Heart left ventricle (tissue), 16 donors: ENCODE data around the gene FLNA. TPM values are rescaled to one million over a fixed set of nuclear protein-coding genes. Genes with fewer than 3 reads are reported as not detected.

ENCODE experiments used
- ATAC-seq, 4 donors: fragments of 200-7000 bp; cut with Tn5 transposase; one replicate each; pipeline ENCODE4 v1.9.1; 2020 to 2022; ENCODE audit warnings: moderate library complexity in 4 of 4, mild to moderate bottlenecking in 3 of 4, moderate number of reproducible peaks in 1 of 4
- DNase-seq, 5 donors: peaks; one replicate each; pipeline ENCODE4 v3.0.0-alpha.2; 2020
- H3K27ac ChIP-seq, 12 donors: fragments of 200-600 bp; sonication (generic) in 4 of 12; one replicate each; pipeline versions ENCODE4 v1.5.0 to v1.8.0; 2016 to 2022; ENCODE audit warnings: mild to moderate bottlenecking in 2 of 12
- H3K27me3 ChIP-seq, 9 donors: fragments of 200-600 bp; sonication (generic) in 2 of 9; one replicate each; pipeline versions ENCODE4 v1.5.1 to v1.8.0; 2016 to 2022; ENCODE audit warnings: mild to moderate bottlenecking in 3 of 9
- H3K36me3 ChIP-seq, 9 donors: fragments of 200-600 bp; sonication (generic) in 2 of 9; one replicate each; pipeline versions ENCODE4 v1.5.0 to v1.8.0; 2018 to 2022; ENCODE audit warnings: mild to moderate bottlenecking in 2 of 9
- H3K4me1 ChIP-seq, 12 donors: fragments of 200-600 bp; sonication (generic) in 4 of 12; one replicate each; pipeline versions ENCODE4 v1.5.0 to v1.8.0; 2016 to 2022; ENCODE audit warnings: mild to moderate bottlenecking in 3 of 12
- H3K4me3 ChIP-seq, 12 donors: fragments of 200-600 bp; sonication (generic) in 4 of 12; one replicate each; pipeline versions ENCODE4 v1.5.0 to v1.8.0; 2017 to 2022; ENCODE audit warnings: mild to moderate bottlenecking in 9 of 12, moderate library complexity in 4 of 12
- H3K9me3 ChIP-seq, 12 donors: fragments of 200-600 bp; sonication (generic) in 4 of 12; one replicate each; pipeline versions ENCODE4 v1.5.0 to v1.8.0; 2016 to 2022; ENCODE audit warnings: mild to moderate bottlenecking in 1 of 12
- CTCF ChIP-seq, 12 donors: fragments of 200-600 bp; sonication (generic) in 4 of 12; IDR thresholded peaks; one replicate each; pipeline versions ENCODE4 v1.5.0 to v1.8.0; 2018 to 2022; ENCODE audit warnings: antibody characterized with exemption in 12 of 12, mild to moderate bottlenecking in 5 of 12
- POLR2A ChIP-seq, 2 donors: fragments of 450-650 bp; IDR thresholded peaks; one replicate each; pipeline ENCODE4 v1.6.1; 2017; ENCODE audit warnings: antibody characterized with exemption in 2 of 2, mild to moderate bottlenecking in 2 of 2, moderate library complexity in 2 of 2
- WGBS, 4 donors: extraction: QIAGEN DNeasy Blood & Tissue Kit in 2 of 4; methylation state at CpG; one replicate each; pipeline versions ENCODE4 v1.1.5 to v1.1.7; 2013 to 2018; 5-methylcytosine and 5-hydroxymethylcytosine counted together
- intact Hi-C, 10 donors: fragments of 100-400 bp; cut with DNase I; formaldehyde crosslinking; loops; one replicate each; pipeline versions ENCODE4 v1.11.1 to v1.14.2; 2022
- polyA plus RNA-seq, 2 donors: library from polyadenylated mRNA; stranded (reverse); fragments of 200-250 nt; gene quantifications; one replicate each; pipeline ENCODE4 v1.2.3, GENCODE V29; 2013
- total RNA-seq, 9 donors: library from RNA; depleted of rRNA in 2 of 9; stranded (reverse); fragments of >200 nt in 2 of 9; fragmentation: NEBNext Ultra II Directional in 3 of 9; extraction: Animal tissue kit (Norgen Biotek cat#: 25700) in 3 of 9; gene quantifications; one replicate each; pipeline versions ENCODE4 v1.1.0 to v1.2.4, GENCODE V29; 2016 to 2023
- donor health status: ischemic (EF 13 %, LVEDD 7.1; RV severe dilation, severe dysfunction).
- donor health status: healthy with polysubstance abuse.
- donor health status: DM: no; HTN: yes; CAD: no.
- donor health status: DM: no; HTN: no; CAD: no.
- donor health status: ischemic (EF 25% LVEDD 6.9; RV normal size, moderate dysfunction).
- donor health status: ischemic (EF 25% LVEDD 5.7; RV mildly dilated, moderate dysfunction).
- donor health status: healthy.
- donor health status: DM: yes; HTN: yes; CAD: no.
- donor health status: ischemic (EF 35%, LVEDD 5.7; RV mildly dilated, moderate dysfunction).
- donor health status: nonischemic (EF 11% LVEDD 7.7; RV severe dilation, severe dysfunction).
- donor health status: DM: yes; HTN: yes; CAD: no.
- donor health status: PGD.
- donor health status: ischemic (EF 29% LVEDD 5.4; RV normal size, mild dysfunction).
- donor health status: nonischemic (EF 23%, LVEDD 6.1; RV moderate dilation, normal function).

The FLNA gene
- total and polyA plus RNA-seq, 11 donors: 155 to 465 (median 234) TPM

GRCh38 chrX:154355094-154355775 lies 19.2 kb downstream of the FLNA start:
- DNase-seq (no peak), ATAC-seq (peak in 2 of 4 donors; percentile 1 to 4)
- H3K4me3 ChIP-seq: no peak overlapping the region
- TF ChIP-seq CTCF (IDR thresholded peaks at IDR 0.05): no peak
- no peak for TF ChIP-seq POLR2A (IDR thresholded peaks at IDR 0.05)
- peaks cover 0 to 100% (median 97%) of the 10 kb centered on the region in 9 donors for H3K36me3 ChIP-seq
- H3K9me3 ChIP-seq: no peaks in the 10 kb centered on the region
- peak overlapping the region in 2 of 12 donors; percentile 22 to 76 for H3K27ac ChIP-seq
- H3K27me3 ChIP-seq: no peaks in the 10 kb centered on the region
- H3K4me1 ChIP-seq: peaks cover 0 to 11% (median 2%) of the 10 kb centered on the region in 12 donors
- 66 to 78% (median 73%) methylated on average over 30 of the region's 30 CpGs for WGBS, 4 donors
- intact Hi-C loops: no loop called here

DNA sequence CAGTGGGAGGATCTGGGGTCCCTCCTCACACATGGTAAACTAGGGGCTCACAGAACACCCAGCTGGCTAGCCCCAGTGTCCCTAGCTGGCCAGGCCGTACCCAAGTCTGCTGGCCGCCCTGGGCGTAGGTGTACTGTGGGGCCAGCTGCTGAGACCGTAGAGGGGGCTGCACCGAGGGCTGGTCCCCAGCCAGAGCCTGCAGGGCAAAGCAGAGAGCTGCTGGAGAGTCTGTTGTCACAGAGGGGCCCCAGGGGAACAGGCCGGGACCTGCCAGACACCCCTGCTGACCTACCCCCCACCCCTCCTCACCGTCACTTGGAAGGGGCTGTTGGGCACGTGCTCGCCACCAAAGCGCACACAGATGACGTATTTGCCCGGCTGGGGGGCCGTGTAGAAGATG lies 19.9 kb downstream of the FLNA start:
- WGBS, 4 donors: 69 to 82% (median 72%) methylated on average over 10 to 13 of the region's 13 CpGs
- no peak for TF ChIP-seq CTCF (IDR thresholded peaks at IDR 0.05)
- TF ChIP-seq POLR2A (IDR thresholded peaks at IDR 0.05): no peak
- Histone ChIP-seq H3K27ac (peak overlapping the region in 2 of 12 donors; percentile 5 to 76), H3K27me3 (no peaks in the 10 kb centered on the region), H3K36me3 (peaks cover 0 to 100% (median 97%) of the 10 kb centered on the region in 9 donors), H3K4me3 (no peak overlapping the region), H3K4me1 (peaks cover 0 to 12% (median 0%) of the 10 kb centered on the region in 12 donors), H3K9me3 (no peaks in the 10 kb centered on the region)
- intact Hi-C loops: no loop called here
- ATAC-seq (no peak), DNase-seq (no peak)

DNA sequence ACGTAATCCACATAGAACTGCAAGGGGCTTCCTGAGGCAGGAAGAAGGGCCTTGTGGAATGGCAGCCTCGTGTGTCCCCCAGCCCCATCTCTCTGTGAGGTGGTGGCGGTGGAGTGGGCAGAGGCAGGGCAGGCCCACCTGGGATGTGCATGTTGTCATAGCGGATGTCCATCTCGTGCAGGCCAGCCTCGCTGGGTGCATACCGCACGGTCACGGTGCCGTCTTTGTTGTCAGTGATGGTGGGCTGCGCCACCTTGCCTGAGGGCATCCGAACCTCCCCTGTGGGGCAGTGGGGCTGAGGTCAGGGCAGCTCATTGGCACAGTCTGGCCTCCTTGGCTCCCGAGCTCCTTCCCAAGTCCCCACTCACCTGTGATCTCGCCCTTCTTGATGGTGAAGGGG lies 20.4 kb downstream of the FLNA start:
- intact Hi-C loops: no loop called here
- Histone ChIP-seq H3K27me3 (no peaks in the 10 kb centered on the region), H3K4me3 (no peak overlapping the region), H3K36me3 (peaks cover 0 to 100% (median 97%) of the 10 kb centered on the region in 9 donors), H3K27ac (peak overlapping the region in 1 of 12 donors; percentile 76), H3K9me3 (no peaks in the 10 kb centered on the region), H3K4me1 (peaks cover 0 to 13% (median 1%) of the 10 kb centered on the region in 12 donors)
- DNase-seq (no peak), ATAC-seq (no peak)
- WGBS, 4 donors: 69 to 82% (median 79%) methylated on average over 11 to 14 of the region's 14 CpGs
- no peak for TF ChIP-seq POLR2A (IDR thresholded peaks at IDR 0.05)
- TF ChIP-seq CTCF (IDR thresholded peaks at IDR 0.05): no peak

DNA sequence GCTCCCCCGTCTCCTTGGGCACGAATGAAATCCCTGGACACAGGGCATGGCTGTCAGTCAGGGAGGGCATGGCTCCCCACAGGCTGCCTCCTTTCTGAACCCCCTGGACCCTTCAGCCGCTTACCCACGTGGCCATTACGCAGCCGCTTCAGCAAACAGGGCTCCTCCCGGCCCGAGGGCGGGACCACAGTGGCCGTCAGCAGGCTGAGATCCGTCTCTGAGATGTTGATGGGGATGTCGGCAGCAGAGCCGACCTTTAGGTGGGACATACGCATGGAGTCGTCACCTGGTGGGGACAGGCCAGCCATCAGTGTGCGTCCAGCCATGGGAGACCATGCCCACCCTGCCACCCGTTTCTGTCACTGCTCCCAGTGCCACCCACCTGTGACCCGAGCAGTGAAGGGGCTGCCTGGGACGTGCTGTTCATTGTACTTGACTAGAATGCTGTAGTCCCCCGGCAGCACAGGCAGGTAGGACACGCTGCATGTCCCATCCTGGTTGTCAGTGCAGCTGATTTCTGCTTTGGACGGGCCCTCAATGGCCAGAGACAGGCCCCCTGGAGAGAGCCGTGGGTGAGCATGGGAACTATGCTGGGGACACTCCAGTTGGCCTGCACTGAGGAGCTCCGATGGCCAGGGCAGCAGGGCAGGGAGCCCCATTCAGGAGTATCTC lies 21.1 kb downstream of the FLNA start:
- DNase-seq (no peak), ATAC-seq (no peak)
- H3K4me3 ChIP-seq: no peak overlapping the region
- peak overlapping the region in 1 of 12 donors; percentile 76 for H3K27ac ChIP-seq
- H3K4me1 ChIP-seq: peaks cover 0 to 14% (median 2%) of the 10 kb centered on the region in 12 donors
- intact Hi-C loops: no loop called here
- TF ChIP-seq CTCF (IDR thresholded peaks at IDR 0.05): no peak
- no peak for TF ChIP-seq POLR2A (IDR thresholded peaks at IDR 0.05)
- no peaks in the 10 kb centered on the region for H3K9me3 ChIP-seq
- H3K36me3 ChIP-seq: peaks cover 0 to 100% (median 96%) of the 10 kb centered on the region in 9 donors
- 75 to 86% (median 77%) methylated on average over 17 to 24 of the region's 24 CpGs for WGBS, 4 donors
- no peaks in the 10 kb centered on the region for H3K27me3 ChIP-seq
